ENCODE measurements around the gene ABHD16B.

DNA sequence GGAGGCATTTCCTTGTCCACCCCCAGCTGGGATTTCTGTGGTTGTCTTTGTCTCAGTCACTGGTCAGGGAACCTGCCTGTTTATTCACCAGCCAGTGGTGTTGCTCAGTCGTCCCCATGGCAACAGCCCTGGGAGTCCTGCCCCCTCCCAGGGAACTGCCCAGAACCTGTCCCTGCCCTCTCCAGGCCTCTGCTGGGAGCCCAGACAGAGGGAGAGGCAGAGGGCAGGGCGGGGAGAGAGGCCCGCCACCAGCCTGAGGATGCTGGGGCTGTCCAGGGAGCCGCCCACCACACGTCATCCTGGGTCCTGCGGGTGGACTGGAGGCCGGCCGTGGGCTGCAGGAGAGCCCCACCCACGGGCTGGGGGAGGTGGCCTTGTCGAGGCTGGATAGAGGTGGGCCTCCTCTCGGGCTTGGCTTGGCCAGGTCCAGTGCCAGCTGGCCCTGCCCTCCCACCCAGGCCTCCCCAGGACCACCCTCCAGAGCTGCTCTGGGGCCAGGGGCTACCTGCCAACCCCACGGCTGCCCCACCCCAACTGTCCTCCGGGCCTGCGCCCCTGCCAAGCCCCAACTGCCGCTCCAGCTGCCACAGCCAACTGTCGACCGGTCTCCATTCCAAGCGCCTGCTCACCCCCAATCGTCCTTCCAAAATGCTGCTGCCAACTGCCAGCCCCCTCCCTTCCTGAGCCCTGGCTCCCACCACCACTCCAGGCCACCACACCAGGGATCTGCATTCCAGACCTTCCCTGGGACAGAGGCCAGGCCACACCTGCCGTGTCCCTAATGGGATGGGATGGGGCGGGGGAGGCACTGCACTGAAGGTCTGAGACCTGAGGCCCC is 26.1 kb upstream of the ABHD16B start:
- TF ChIP-seq, protein P1, sequence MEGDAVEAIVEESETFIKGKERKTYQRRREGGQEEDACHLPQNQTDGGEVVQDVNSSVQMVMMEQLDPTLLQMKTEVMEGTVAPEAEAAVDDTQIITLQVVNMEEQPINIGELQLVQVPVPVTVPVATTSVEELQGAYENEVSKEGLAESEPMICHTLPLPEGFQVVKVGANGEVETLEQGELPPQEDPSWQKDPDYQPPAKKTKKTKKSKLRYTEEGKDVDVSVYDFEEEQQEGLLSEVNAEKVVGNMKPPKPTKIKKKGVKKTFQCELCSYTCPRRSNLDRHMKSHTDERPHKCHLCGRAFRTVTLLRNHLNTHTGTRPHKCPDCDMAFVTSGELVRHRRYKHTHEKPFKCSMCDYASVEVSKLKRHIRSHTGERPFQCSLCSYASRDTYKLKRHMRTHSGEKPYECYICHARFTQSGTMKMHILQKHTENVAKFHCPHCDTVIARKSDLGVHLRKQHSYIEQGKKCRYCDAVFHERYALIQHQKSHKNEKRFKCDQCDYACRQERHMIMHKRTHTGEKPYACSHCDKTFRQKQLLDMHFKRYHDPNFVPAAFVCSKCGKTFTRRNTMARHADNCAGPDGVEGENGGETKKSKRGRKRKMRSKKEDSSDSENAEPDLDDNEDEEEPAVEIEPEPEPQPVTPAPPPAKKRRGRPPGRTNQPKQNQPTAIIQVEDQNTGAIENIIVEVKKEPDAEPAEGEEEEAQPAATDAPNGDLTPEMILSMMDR (IDR thresholded peaks at IDR 0.05; ENCODE audit: low read length) = no peak
- TF ChIP-seq EZH2 (IDR thresholded peaks at IDR 0.05; ENCODE audit: borderline replicate concordance, low read length) = no peak
